ENCODE data around the gene PPM1N. TPM values are rescaled to one million over a fixed set of nuclear protein-coding genes. Genes with fewer than 3 reads are reported as not detected.

PPM1N gene
- polyA plus RNA-seq, 2 of the 4 experiments (the other 2 are of a cell fraction), result 9.2 to 10.5 TPM

- TF ChIP-seq HMGXB4 (CRISPR knock-in tag; IDR thresholded peaks at IDR 0.05; ENCODE audit: borderline replicate concordance) (no peak), SREBF2 (IDR thresholded peaks at IDR 0.05) (no peak), MAX (IDR thresholded peaks at IDR 0.05) (no peak; the same call in none of the 2 replicates), CHD2 (IDR thresholded peaks at IDR 0.05; ENCODE audit: low read length, partially characterized antibody) (peak; percentile 22), RFX5 (IDR thresholded peaks at IDR 0.05) (no peak), HOXA7 (CRISPR knock-in tag; IDR thresholded peaks at IDR 0.05) (no peak), GATA3 (IDR thresholded peaks at IDR 0.05; ENCODE audit: borderline replicate concordance) (no peak), CHD4 (IDR thresholded peaks at IDR 0.05; ENCODE audit: borderline replicate concordance) (no peak), FOSL2 (IDR thresholded peaks at IDR 0.05) (no peak), FOSL2 (CRISPR knock-in tag; IDR thresholded peaks at IDR 0.05) (no peak), ZFP36 (IDR thresholded peaks at IDR 0.05; ENCODE audit: borderline replicate concordance, partially characterized antibody) (no peak), POLR2AphosphoS2 (conservative IDR thresholded peaks at IDR 0.05; ENCODE audit: low read length) (no peak), TP53 (CRISPR knock-in tag; IDR thresholded peaks at IDR 0.05) (no peak), NPAS2 (CRISPR knock-in tag; IDR thresholded peaks at IDR 0.05; ENCODE audit: borderline replicate concordance) (no peak), EHF (CRISPR knock-in tag; IDR thresholded peaks at IDR 0.05) (no peak), RNF2 (IDR thresholded peaks at IDR 0.05; ENCODE audit: borderline replicate concordance, low read depth) (no peak), MYC (IDR thresholded peaks at IDR 0.05; ENCODE audit: borderline replicate concordance, low read length) (no peak), KDM5A (IDR thresholded peaks at IDR 0.05) (no peak), EP300 (IDR thresholded peaks at IDR 0.05) (no peak), HES2 (IDR thresholded peaks at IDR 0.05) (no peak), ESRRA (IDR thresholded peaks at IDR 0.05; ENCODE audit: borderline replicate concordance, low read length) (0 out of 2 replicates have a peak, but pooled peaks have one; percentile 5), NR3C1 (IDR thresholded peaks at IDR 0.05) (no peak), HOXB5 (CRISPR knock-in tag; IDR thresholded peaks at IDR 0.05) (no peak; the same call in 1 of the 2 replicates), MAZ (IDR thresholded peaks at IDR 0.05; ENCODE audit: borderline replicate concordance, low read depth, low read length) (peak; percentile 49; the same call in 1 of the 2 replicates), POLR2A (IDR thresholded peaks at IDR 0.05; ENCODE audit: low read length) (no peak), RAD21 (conservative IDR thresholded peaks at IDR 0.05 in 1 of 2, IDR thresholded peaks at IDR 0.05 in 1 of 2) (peak; percentile 65 to 71)
- TF ChIP-seq, protein P1, sequence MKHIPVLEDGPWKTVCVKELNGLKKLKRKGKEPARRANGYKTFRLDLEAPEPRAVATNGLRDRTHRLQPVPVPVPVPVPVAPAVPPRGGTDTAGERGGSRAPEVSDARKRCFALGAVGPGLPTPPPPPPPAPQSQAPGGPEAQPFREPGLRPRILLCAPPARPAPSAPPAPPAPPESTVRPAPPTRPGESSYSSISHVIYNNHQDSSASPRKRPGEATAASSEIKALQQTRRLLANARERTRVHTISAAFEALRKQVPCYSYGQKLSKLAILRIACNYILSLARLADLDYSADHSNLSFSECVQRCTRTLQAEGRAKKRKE (CRISPR knock-in tag; IDR thresholded peaks at IDR 0.05; ENCODE audit: low read depth), result no peak
- TF ChIP-seq, protein P2, sequence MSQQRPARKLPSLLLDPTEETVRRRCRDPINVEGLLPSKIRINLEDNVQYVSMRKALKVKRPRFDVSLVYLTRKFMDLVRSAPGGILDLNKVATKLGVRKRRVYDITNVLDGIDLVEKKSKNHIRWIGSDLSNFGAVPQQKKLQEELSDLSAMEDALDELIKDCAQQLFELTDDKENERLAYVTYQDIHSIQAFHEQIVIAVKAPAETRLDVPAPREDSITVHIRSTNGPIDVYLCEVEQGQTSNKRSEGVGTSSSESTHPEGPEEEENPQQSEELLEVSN (IDR thresholded peaks at IDR 0.05; ENCODE audit: borderline replicate concordance, low read depth), result no peak
Measured at GRCh38 chr19:45485305-45486077, 12.8 kb upstream of the PPM1N start (continued).
